Heart right ventricle (tissue), 16 donors: ENCODE data around the gene ANO4. TPM values are rescaled to one million over a fixed set of nuclear protein-coding genes. Genes with fewer than 3 reads are reported as not detected.

Experiments used
- ATAC-seq, 8 donors: fragments of 200-7000 bp; cut with Tn5 transposase; one replicate each; pipeline ENCODE4 v1.9.1; 2020; ENCODE audit warnings: mild to moderate bottlenecking in 8 of 8, moderate library complexity in 8 of 8, moderate number of reproducible peaks in 1 of 8
- DNase-seq, 2 donors: peaks; one replicate each; pipeline ENCODE4 v3.0.0-alpha.2; 2020
- H3K27ac ChIP-seq, 10 donors: fragments of 200-600 bp; sonication (generic) in 2 of 10; one replicate each; pipeline versions ENCODE4 v1.5.0 to v1.8.0; 2020 to 2022; ENCODE audit warnings: mild to moderate bottlenecking in 3 of 10
- H3K27me3 ChIP-seq, 7 donors: fragments of 200-600 bp; one replicate each; pipeline ENCODE4 v1.8.0; 2021 to 2022; ENCODE audit warnings: mild to moderate bottlenecking in 2 of 7
- H3K36me3 ChIP-seq, 9 donors: fragments of 200-600 bp; sonication (generic) in 1 of 9; one replicate each; pipeline versions ENCODE4 v1.5.0 to v1.8.0; 2020 to 2022; ENCODE audit warnings: mild to moderate bottlenecking in 2 of 9
- H3K4me1 ChIP-seq, 9 donors: fragments of 200-600 bp; sonication (generic) in 1 of 9; one replicate each; pipeline versions ENCODE4 v1.5.0 to v1.8.0; 2020 to 2022; ENCODE audit warnings: mild to moderate bottlenecking in 4 of 9
- H3K4me3 ChIP-seq, 10 donors: fragments of 200-600 bp; sonication (generic) in 2 of 10; one replicate each; pipeline versions ENCODE4 v1.5.0 to v1.8.0; 2020 to 2022; ENCODE audit warnings: mild to moderate bottlenecking in 7 of 10, moderate library complexity in 2 of 10
- H3K9me3 ChIP-seq, 11 donors: fragments of 200-600 bp in 10 of 11; sonication (generic) in 2 of 11; one replicate each; pipeline versions ENCODE4 v1.5.0 to v1.8.0; 2013 to 2022; ENCODE audit warnings: mild to moderate bottlenecking in 2 of 11, control low read depth in 1 of 11, moderate library complexity in 1 of 11
- WGBS, 2 donors: extraction: QIAGEN DNeasy Blood & Tissue Kit; methylation state at CpG; one replicate each; pipeline ENCODE4 v1.1.7; 2013; ENCODE audit warnings: inconsistent platforms in 1 of 2; 5-methylcytosine and 5-hydroxymethylcytosine counted together
- intact Hi-C, 10 donors: fragments of 100-400 bp; cut with DNase I; formaldehyde crosslinking; loops; one replicate each; pipeline versions ENCODE4 v1.11.1 to v1.14.2; 2022
- polyA plus RNA-seq, 2 donors: library from polyadenylated mRNA; stranded (reverse); fragments of 200-250 nt; gene quantifications; one replicate each; pipeline ENCODE4 v1.2.3, GENCODE V29; 2013
- total RNA-seq, 10 donors: library from RNA; stranded (reverse); fragmentation: NEBNext Ultra II Directional in 3 of 10; extraction: Animal tissue kit (Norgen Biotek cat#: 25700) in 3 of 10; gene quantifications; one replicate each; pipeline versions ENCODE4 v1.2.1 to v1.2.4, GENCODE V29; 2021 to 2023
- TF ChIP-seq, protein P1 (sequence below), 9 donors: fragments of 200-600 bp; sonication (generic) in 2 of 9; IDR thresholded peaks; one replicate each; pipeline versions ENCODE4 v1.5.0 to v1.8.0; 2021 to 2022; ENCODE audit warnings: antibody characterized with exemption in 9 of 9, mild to moderate bottlenecking in 5 of 9, moderate library complexity in 1 of 9
- donor health status: Arrhythmogenic right ventricular cardiomyopathy.
- donor health status: ischemic (EF 13 %, LVEDD 7.1; RV severe dilation, severe dysfunction).
- donor health status: healthy with polysubstance abuse.
- donor health status: DM: no; HTN: yes; CAD: no.
- donor health status: DM: no; HTN: no; CAD: no.
- donor health status: ischemic (EF 25% LVEDD 6.9; RV normal size, moderate dysfunction).
- donor health status: ischemic (EF 25% LVEDD 5.7; RV mildly dilated, moderate dysfunction).
- donor health status: healthy.
- donor health status: DM: yes; HTN: yes; CAD: no.
- donor health status: Ischemic cardiomyopathy.
- donor health status: ischemic (EF 35%, LVEDD 5.7; RV mildly dilated, moderate dysfunction).
- donor health status: nonischemic (EF 11% LVEDD 7.7; RV severe dilation, severe dysfunction).
- donor health status: DM: yes; HTN: yes; CAD: no.
- donor health status: PGD.
- donor health status: ischemic (EF 29% LVEDD 5.4; RV normal size, mild dysfunction).
- donor health status: nonischemic (EF 23%, LVEDD 6.1; RV moderate dilation, normal function).

Gene ANO4
- total and polyA plus RNA-seq, 12 donors: 0.08 to 0.45 (median 0.19) TPM; not detected in 5

DNA sequence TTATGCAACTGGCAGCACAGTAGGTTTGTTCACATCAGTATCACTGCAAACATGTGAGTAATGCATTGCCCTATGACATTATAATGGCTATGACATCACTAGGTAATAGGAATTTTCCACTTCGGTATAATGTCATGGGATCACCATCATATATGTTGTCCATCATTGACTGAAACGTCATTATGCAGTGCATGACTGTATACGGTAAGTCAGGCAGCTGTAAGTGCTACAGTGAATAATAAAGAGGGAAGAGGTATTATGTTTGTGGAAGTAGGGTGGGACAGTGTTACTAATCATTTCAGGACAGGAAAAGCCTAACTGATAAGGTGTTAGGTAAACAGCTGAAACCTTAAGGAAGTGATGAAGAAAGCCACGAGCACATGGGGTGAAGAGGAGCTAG, 68.1 kb downstream of the ANO4 start:
- WGBS, 2 donors: 65 to 68% methylated on average over 4 of the region's 4 CpGs
- no peak for ATAC-seq

DNA sequence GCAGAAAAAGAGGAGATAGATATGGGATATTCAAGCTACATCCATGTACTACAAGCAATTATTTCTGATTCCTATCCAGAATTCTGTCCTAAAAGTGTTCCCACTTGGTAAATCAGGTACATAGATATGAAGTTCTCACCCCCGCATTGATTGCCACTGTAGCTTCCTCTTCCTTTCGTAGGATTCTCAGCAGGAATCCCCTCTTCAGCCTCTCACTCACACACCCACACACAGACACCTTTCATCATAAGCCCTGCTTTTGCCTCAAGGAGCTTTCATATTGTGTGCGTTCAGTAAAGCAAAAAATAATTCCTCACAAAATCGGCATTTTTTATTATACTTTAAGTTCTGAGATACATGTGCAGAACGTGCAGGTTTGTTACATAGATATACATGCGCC, 69.8 kb downstream of the ANO4 start:
- intact Hi-C loops: no loop called here
- ATAC-seq (no peak), DNase-seq (no peak)
- H3K4me3 ChIP-seq: no peak overlapping the region
- H3K9me3 ChIP-seq: no peaks in the 10 kb centered on the region
- no peaks in the 10 kb centered on the region for H3K36me3 ChIP-seq
- H3K4me1 ChIP-seq: no peaks in the 10 kb centered on the region
- WGBS, 2 donors: 68 to 80% methylated on average over 6 of the region's 6 CpGs
- H3K27ac ChIP-seq: no peak overlapping the region
- no peaks in the 10 kb centered on the region for H3K27me3 ChIP-seq
- TF ChIP-seq, protein P1, sequence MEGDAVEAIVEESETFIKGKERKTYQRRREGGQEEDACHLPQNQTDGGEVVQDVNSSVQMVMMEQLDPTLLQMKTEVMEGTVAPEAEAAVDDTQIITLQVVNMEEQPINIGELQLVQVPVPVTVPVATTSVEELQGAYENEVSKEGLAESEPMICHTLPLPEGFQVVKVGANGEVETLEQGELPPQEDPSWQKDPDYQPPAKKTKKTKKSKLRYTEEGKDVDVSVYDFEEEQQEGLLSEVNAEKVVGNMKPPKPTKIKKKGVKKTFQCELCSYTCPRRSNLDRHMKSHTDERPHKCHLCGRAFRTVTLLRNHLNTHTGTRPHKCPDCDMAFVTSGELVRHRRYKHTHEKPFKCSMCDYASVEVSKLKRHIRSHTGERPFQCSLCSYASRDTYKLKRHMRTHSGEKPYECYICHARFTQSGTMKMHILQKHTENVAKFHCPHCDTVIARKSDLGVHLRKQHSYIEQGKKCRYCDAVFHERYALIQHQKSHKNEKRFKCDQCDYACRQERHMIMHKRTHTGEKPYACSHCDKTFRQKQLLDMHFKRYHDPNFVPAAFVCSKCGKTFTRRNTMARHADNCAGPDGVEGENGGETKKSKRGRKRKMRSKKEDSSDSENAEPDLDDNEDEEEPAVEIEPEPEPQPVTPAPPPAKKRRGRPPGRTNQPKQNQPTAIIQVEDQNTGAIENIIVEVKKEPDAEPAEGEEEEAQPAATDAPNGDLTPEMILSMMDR (IDR thresholded peaks at IDR 0.05): no peak

More for the DNA sequence above, 68.1 kb downstream of the ANO4 start:
- H3K27ac ChIP-seq: no peak overlapping the region
- H3K27me3 ChIP-seq: no peaks in the 10 kb centered on the region
- no peaks in the 10 kb centered on the region for H3K36me3 ChIP-seq
- H3K9me3 ChIP-seq: no peaks in the 10 kb centered on the region
- H3K4me1 ChIP-seq: no peaks in the 10 kb centered on the region
- intact Hi-C loops: no loop called here
- DNase-seq: no peak
- TF ChIP-seq, protein P1 (IDR thresholded peaks at IDR 0.05): no peak
- no peak overlapping the region for H3K4me3 ChIP-seq

DNA sequence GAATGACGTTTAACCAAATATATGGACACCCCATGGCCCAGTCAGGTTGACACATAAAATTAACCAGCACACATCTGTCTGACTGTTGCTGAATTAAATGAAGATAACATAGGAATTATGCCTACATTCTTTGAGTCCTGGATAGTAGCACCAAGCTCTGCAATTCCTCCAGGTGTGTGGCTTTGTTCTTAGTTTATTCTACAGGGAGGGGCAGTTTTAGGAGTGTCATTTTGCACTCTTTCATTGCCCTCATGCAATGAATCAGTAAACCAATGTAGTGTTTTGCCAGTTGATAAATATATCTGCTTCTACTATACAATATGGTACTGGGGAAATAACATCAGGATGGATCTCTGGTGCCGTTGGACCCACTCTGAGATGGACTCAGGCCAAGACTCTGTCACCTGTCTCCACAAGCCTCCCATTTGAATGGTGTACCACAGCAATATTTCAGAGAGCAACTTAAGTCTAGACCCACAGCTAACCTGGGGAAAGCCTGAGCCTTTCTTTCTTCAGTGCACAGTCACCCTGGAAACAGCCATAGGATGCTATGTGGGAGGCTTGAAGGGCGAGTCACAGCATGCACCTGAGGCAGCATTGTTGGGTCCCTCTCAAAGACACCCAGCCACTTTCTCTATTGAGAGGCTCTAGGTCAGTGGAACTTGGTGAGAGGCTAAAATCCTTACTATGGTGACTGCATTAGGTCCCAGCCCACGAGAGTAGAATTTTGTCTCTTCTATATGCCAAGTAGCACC, 73.2 kb downstream of the ANO4 start:
- TF ChIP-seq, protein P1 (IDR thresholded peaks at IDR 0.05): no peak
- no peaks in the 10 kb centered on the region for H3K4me1 ChIP-seq
- 55 to 66% methylated on average over 4 of the region's 4 CpGs for WGBS, 2 donors

GRCh38 chr12:100868487-100868886, 73.9 kb downstream of the ANO4 start:
- Histone ChIP-seq H3K27ac (no peak overlapping the region), H3K4me3 (no peak overlapping the region), H3K27me3 (no peaks in the 10 kb centered on the region), H3K36me3 (no peaks in the 10 kb centered on the region), H3K9me3 (peaks cover 0 to 13% (median 0%) of the 10 kb centered on the region in 11 donors), H3K4me1 (no peaks in the 10 kb centered on the region)
- intact Hi-C loops: no loop called here
- 73 to 79% methylated on average over 1 of the region's 1 CpG for WGBS, 2 donors
- TF ChIP-seq, protein P1 (IDR thresholded peaks at IDR 0.05): no peak
- ATAC-seq (no peak), DNase-seq (no peak)

More for the DNA sequence above, 73.2 kb downstream of the ANO4 start:
- intact Hi-C loops: no loop called here
- H3K27me3 ChIP-seq: no peaks in the 10 kb centered on the region
- H3K36me3 ChIP-seq: no peaks in the 10 kb centered on the region
- no peak overlapping the region for H3K27ac ChIP-seq
- ATAC-seq (no peak), DNase-seq (no peak)
- no peak overlapping the region for H3K4me3 ChIP-seq
- H3K9me3 ChIP-seq: peaks cover 0 to 6% (median 0%) of the 10 kb centered on the region in 11 donors
